ENCODE measurements around the gene STBD1.

STBD1 gene

DNA sequence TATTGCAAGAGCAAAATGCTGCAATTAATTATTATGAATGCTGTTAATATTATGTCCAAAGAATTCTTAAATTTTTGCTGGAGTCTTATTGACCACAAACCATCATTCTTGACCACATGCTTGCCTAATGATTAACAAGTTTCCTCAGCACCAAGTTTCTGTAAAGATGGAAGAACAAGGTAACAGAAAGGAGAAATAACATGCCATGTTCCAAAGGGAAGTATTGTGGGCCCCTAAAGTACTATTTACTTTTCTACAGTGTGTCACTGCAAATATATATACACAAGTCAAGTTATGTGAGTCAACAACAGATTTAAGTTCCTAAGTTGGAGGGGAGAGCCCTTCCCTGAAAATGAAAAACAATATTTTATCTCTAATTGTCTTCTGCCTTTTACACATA is 34.5 kb upstream of the STBD1 start:
- H3K27me3 ChIP-seq (ENCODE audit: control insufficient read depth, low read length), result 0 out of 2 replicates have a peak, but pooled peaks cover 3% of the 10 kb centered on the region

DNA sequence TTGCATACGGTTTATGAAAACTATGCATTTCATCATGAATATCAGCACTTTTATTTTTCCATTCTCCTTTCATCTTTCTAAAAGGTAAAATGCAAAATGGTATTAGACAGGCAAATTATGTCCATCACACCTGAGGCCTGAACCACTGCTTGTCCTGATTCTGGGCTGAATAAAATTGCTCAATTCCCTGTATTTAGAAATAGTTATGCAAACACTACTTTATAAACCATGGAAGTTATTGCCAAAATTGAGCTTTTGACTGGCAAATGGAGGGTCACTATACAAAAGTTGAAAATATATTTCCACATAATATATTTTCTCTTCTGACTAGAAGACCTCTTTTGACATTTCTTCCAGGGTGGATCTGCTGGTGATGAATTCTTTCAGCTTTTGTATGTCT is 34.0 kb upstream of the STBD1 start:
- Histone ChIP-seq H3K9me3 (ENCODE audit: control insufficient read depth, insufficient read depth, low read length) (no peaks in the 10 kb centered on the region), H4K20me1 (ENCODE audit: control insufficient read depth, insufficient read depth, low read depth, low read length) (no peaks in the 10 kb centered on the region), H3K9me2 (replicated peaks; ENCODE audit: control insufficient read depth, low read length) (no peaks in the 10 kb centered on the region), H3K27me3 (ENCODE audit: control insufficient read depth, low read length) (0 out of 2 replicates have a peak, but pooled peaks cover 3% of the 10 kb centered on the region), H3F3A (ENCODE audit: control insufficient read depth, insufficient read depth) (no peaks in the 10 kb centered on the region), H3K27ac (ENCODE audit: low read depth, low read length) (no peak overlapping the region), H3K4me3 (ENCODE audit: low read length) (no peak overlapping the region), H3K36me3 (ENCODE audit: control insufficient read depth, low read length) (no peaks in the 10 kb centered on the region), H3K79me2 (ENCODE audit: control insufficient read depth, low read length) (no peaks in the 10 kb centered on the region), H3K4me2 (ENCODE audit: low read length) (no peak overlapping the region), H3K4me1 (ENCODE audit: control insufficient read depth, low read length) (no peaks in the 10 kb centered on the region)
- no peak for TF ChIP-seq EZH2phosphoT487 (IDR thresholded peaks at IDR 0.05; ENCODE audit: borderline replicate concordance, low read length)
- TF ChIP-seq, protein P1, sequence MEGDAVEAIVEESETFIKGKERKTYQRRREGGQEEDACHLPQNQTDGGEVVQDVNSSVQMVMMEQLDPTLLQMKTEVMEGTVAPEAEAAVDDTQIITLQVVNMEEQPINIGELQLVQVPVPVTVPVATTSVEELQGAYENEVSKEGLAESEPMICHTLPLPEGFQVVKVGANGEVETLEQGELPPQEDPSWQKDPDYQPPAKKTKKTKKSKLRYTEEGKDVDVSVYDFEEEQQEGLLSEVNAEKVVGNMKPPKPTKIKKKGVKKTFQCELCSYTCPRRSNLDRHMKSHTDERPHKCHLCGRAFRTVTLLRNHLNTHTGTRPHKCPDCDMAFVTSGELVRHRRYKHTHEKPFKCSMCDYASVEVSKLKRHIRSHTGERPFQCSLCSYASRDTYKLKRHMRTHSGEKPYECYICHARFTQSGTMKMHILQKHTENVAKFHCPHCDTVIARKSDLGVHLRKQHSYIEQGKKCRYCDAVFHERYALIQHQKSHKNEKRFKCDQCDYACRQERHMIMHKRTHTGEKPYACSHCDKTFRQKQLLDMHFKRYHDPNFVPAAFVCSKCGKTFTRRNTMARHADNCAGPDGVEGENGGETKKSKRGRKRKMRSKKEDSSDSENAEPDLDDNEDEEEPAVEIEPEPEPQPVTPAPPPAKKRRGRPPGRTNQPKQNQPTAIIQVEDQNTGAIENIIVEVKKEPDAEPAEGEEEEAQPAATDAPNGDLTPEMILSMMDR (IDR thresholded peaks at IDR 0.05; ENCODE audit: low read depth, low read length, poor library complexity, severe bottlenecking), result no peak

More for the DNA sequence above, 34.5 kb upstream of the STBD1 start:
- no peaks in the 10 kb centered on the region for H3F3A ChIP-seq (ENCODE audit: control insufficient read depth, insufficient read depth)
- H4K20me1 ChIP-seq (ENCODE audit: control insufficient read depth, insufficient read depth, low read depth, low read length), result no peaks in the 10 kb centered on the region
- H3K4me1 ChIP-seq (ENCODE audit: control insufficient read depth, low read length), result no peaks in the 10 kb centered on the region
- no peak overlapping the region for H3K27ac ChIP-seq (ENCODE audit: low read depth, low read length)
- H3K79me2 ChIP-seq (ENCODE audit: control insufficient read depth, low read length), result no peaks in the 10 kb centered on the region
- H3K9me2 ChIP-seq (replicated peaks; ENCODE audit: control insufficient read depth, low read length), result no peaks in the 10 kb centered on the region
- TF ChIP-seq, protein P1 (IDR thresholded peaks at IDR 0.05; ENCODE audit: low read depth, low read length, poor library complexity, severe bottlenecking), result no peak
- no peak for TF ChIP-seq EZH2phosphoT487 (IDR thresholded peaks at IDR 0.05; ENCODE audit: borderline replicate concordance, low read length)
- H3K4me2 ChIP-seq (ENCODE audit: low read length), result no peak overlapping the region
- H3K36me3 ChIP-seq (ENCODE audit: control insufficient read depth, low read length), result no peaks in the 10 kb centered on the region
- no peaks in the 10 kb centered on the region for H3K9me3 ChIP-seq (ENCODE audit: control insufficient read depth, insufficient read depth, low read length)
- no peak overlapping the region for H3K4me3 ChIP-seq (ENCODE audit: low read length)

DNA sequence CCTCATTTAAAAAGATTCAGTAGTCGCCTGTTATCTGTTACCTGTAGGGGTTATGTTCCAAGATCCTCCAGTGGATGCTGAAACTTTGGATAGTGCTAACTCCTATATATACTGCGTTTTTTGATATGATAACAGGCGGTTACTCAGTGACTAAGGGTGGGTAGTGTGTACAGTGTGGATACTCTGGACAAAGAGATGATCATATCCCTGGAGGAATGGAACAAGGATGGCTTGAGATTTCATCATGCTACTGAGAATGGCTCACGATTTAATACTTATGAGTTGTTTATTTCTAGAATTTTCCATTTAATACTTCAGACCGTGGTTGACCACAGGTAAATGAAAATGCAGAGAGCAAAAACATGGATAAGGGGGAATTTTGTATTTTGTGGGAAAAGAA is 33.5 kb upstream of the STBD1 start:
- Histone ChIP-seq H4K20me1 (ENCODE audit: control insufficient read depth, insufficient read depth, low read depth, low read length) (no peaks in the 10 kb centered on the region), H3K4me2 (ENCODE audit: low read length) (no peak overlapping the region), H3K4me1 (ENCODE audit: control insufficient read depth, low read length) (no peaks in the 10 kb centered on the region), H3K9me2 (replicated peaks; ENCODE audit: control insufficient read depth, low read length) (no peaks in the 10 kb centered on the region), H3K27me3 (ENCODE audit: control insufficient read depth, low read length) (0 out of 2 replicates have a peak, but pooled peaks cover 3% of the 10 kb centered on the region), H3F3A (ENCODE audit: control insufficient read depth, insufficient read depth) (no peaks in the 10 kb centered on the region), H3K79me2 (ENCODE audit: control insufficient read depth, low read length) (no peaks in the 10 kb centered on the region), H3K27ac (ENCODE audit: low read depth, low read length) (no peak overlapping the region), H3K9me3 (ENCODE audit: control insufficient read depth, insufficient read depth, low read length) (no peaks in the 10 kb centered on the region), H3K4me3 (ENCODE audit: low read length) (no peak overlapping the region), H3K36me3 (ENCODE audit: control insufficient read depth, low read length) (no peaks in the 10 kb centered on the region)
- TF ChIP-seq, protein P1 (IDR thresholded peaks at IDR 0.05; ENCODE audit: low read depth, low read length, poor library complexity, severe bottlenecking), result no peak
- no peak for TF ChIP-seq EZH2phosphoT487 (IDR thresholded peaks at IDR 0.05; ENCODE audit: borderline replicate concordance, low read length)

Measured in DOHH2 (cell line).